Occipital lobe (tissue), 2 donors: ENCODE measurements around the gene ZNF670. TPM values are rescaled to one million over a fixed set of nuclear protein-coding genes. Genes with fewer than 3 reads are reported as not detected.

Source experiments
- DNase-seq: peaks from one replicate; lab custom pipeline; 2025; lab: John Stamatoyannopoulos, UW
- total RNA-seq: library from RNA; depleted of rRNA; stranded (reverse); fragments of >200 nt; gene quantifications from one replicate; pipeline ENCODE4 v1.2.3, GENCODE V29; 2014

The ZNF670 gene
- total RNA-seq, 1 donor from 2014 or later: 24.8 TPM

DNA sequence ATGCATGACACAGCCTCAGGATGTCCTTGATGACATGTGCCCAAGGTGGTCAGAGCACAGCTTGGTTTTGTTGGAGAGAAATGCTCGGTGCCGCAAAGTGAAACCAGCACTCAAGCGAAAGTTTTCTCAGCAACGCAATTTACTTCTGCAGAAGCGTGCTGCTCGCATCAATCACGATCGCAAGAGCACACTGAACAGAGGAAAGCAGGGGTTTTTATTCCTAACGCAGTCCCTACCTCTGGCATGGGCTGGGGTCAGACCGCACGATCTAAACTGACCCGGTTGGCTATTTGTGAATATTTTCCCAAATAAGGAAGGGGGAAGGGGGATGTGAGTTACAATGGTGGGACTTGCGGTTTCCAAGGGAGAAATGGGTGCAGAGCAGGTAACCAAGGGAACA is 26.4 kb upstream of the ZNF670 start:
- no peak for DNase-seq

DNA sequence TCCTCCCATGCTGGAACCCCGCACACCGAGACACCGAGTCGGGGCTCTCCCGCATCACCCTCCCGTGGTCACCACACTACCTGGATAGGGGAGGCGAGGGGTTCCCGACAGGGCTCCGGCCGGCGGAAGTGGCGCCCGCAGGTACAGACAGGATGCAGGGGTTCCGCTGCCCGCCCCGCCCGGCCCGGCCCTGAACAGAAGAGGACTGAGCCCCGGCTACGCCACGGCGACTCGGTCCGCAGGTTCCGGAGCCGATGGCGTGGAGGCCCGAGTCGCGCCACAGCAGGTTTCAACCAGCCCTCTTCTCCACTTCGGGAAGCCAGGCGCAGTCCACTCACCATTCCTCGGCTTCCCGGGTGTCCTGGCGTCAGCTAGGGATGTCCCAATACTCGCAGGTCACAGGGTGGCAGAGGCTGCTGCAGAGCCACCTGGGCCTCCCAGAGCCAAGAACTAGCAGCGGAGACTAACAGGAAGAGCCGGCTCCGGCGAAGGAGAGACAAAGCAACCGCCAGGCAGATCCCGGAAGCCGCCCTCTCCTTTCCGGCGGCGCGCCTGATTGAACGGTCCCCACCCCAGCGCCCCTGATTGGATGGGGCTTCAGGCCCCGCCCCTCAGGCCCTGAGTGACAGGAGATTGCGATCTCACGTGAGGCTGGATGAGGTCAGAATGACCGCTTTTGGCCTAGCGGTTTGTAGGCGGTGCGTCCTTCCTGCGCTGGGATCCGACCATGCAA is 25.4 kb upstream of the ZNF670 start, which contains the start of gene ZNF669:
Gene ZNF669, minus strand, starts transcription at position 498 of the 733 bp plus-strand sequence. Its CDS starts 157 bp downstream, at position 341.
- DNase-seq: peak; percentile 96

DNA sequence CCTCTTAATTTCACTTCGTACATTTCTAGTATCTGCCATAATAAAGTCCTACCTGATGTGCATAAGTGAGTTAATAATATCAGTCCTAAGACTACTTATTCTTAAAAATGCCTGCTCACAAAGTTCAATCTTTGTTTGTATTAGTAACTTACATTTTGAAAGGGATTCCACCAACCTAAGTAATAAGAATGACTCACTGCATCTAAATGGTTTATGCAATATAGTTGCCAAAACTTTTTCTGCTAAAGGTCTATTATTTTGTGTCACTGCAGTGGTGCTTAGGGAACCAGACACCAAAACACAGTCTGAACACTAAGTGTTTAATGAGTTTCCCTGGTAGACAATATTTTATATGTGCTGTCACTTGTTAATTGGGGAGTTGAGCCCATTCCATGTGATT is 23.8 kb upstream of the ZNF670 start:
- DNase-seq: no peak

DNA sequence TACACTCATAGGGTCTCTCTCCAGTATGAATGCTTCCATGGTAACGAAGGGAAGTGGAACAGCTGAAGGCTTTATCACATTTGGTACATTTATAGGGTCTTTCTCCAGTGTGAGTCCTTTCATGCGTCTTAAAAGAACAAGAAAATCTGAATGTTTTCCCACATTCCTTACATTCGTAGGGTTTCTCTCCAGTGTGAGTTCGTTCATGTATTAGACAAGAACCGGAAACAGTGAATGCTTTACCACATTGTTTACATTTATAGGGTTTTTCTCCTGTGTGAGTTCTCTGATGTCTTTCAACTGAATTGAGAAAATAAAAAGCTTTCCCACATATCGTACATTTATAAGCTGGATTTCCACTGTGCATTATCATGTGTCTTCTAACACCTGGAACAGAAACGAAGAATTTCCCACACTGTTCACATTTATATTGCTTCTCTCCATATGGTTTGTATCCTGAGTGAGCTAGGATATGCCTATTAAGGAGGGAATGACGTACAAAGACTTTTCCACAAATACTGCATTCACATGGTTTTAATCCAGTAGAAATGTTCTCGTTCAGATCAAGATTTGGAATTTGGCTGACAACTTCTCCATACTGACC is 22.2 kb upstream of the ZNF670 start:
- no peak for DNase-seq

DNA sequence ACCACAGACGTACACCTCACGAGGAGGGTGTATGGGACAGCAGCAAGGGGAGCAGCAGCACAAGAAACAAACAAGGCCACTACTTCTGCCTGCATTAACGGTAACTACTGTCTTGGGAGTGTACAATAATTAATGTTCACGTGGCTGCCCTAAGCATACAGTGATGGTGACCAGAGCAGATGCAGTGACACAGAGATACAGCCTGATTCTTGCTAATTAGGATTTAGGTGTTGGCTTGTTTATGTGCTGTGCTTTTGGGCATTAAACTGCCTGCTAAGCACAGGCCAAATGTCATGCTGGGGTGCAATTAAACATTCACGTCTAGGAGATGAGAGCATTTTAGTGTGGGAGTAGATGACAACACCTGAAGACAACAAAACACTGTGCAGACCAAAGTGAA is 18.3 kb upstream of the ZNF670 start:
- DNase-seq: no peak

DNA sequence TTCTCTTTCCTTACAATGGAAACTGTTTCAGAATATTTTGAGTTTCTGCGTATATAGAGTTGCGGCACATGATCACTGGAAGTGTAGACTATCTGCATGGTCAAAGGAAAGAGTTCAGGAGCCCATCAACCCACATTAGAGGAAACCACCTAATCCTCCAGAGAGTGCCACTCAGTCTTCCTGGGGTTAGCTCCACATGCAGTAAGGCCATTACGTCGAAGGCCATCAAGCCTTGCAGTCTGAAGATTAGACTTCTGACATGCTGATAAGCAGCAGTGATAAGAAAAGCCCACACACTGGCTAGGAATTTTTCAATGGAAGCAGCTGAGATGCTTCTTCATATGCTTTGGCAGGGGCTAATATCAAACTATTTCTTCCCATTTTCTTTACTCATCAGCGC is 17.9 kb upstream of the ZNF670 start:
- no peak for DNase-seq

DNA sequence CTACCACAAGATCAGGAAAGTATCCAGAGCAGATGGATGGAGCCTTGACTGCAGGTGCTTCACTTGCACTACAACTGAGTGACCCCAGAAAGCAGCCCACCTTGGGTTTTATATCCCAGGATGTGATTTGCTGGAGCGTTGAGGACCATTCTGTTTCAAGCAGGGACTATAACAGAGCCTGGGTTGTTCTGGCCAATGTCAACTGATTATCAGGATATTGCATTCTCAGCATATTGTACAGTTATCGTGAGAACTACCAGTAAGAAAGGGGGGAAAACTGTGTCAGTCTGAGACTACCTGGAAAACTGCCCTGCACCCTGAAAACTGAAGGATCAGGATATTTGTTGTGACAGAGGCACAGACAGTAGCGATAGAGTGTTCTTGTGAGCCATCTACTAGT is 17.5 kb upstream of the ZNF670 start:
- no peak for DNase-seq

DNA sequence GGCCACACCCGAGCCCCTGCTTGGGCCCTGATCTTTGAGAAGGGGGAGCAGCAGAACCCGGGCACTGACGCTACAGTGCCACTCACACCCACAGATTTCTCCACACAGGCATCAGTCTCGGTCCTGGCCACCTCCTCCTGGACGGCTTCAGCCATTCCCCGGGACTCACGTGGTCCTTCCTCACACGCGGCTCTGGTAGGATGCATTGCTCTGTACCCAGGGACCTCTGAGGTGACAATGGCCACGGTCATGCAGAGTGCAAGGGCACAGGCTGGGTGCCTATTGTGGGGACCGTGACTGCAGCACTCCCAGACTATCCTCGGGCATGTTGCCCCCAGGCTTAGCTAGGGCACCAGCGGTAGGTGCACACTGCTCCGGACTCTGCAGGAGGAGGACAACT is 11.8 kb upstream of the ZNF670 start:
- no peak for DNase-seq

DNA sequence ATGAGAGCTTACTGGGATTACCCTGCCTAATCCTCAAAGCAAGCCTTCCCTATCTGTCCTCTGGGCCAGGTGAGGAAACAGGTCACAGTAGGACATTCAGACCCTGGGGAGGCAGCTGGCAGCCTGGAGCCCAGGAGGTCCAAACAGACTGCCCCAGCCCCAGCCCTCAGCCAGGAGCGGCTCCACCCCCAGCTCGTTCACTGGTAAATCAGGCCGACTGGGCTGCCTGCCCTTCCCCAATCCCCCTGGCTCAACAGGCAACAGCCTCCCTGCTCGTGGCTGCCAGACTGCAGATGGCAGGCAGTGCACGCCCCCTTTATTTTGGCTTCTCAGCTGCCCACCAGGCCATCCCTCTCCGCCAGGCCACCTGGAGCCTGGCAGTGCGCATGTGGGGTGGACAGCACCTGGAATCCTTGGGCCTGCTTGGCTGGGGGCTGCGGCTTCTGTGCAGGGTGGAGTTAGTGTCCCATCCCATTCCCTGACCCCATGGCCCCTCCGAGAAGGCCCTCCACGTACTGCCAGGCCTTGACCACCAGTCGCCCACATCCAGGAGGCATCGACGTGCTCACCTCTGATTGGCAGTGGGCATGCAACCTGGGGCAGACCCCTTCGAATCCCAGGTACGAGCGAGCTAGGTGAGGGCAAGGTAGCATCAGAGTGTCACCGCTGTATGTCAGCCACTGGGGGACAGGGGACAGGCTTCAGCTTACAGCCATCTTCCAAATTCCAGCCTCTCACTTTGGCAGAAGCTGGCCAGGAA is 11.2 kb upstream of the ZNF670 start:
- no peak for DNase-seq

DNA sequence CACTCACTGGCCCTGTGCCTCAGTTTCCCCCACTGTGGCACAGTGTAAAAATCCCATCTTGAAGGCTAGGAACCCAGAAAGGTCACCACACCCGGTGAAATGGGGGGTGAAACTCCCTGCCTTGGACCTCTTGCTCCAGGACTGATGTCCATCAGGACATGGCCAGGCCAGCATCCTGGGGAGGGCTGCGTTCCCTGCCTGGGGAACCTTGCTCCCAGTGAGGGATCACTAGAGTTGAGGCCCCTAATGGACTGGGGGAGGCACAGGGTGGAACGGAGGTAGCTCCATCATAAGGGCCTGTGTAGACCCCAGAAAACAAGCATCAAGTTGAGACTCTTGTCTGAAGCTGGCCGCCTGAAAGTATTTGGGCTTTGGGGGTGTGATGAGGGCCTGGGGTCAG is 10.4 kb upstream of the ZNF670 start:
- DNase-seq: no peak

DNA sequence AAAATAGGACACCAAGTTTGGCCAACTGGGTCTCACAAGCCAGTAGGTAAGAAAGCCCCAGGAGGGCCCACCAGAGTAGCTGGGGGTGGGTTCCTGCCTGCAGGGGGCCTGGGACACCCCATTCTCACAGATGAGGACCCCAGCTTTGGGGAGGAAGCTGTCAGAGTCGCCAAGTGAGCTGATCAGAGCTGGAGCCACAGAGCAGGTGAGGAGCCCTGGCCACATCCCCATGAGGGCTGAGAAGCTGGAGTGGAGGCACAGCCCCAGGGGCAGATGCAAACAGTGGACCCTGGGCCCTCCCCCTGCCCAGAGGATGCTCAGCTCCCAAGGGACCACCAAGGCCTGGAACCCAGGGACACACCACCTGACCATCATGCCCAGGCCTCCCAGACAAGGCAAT is 8.6 kb upstream of the ZNF670 start:
- DNase-seq: no peak

DNA sequence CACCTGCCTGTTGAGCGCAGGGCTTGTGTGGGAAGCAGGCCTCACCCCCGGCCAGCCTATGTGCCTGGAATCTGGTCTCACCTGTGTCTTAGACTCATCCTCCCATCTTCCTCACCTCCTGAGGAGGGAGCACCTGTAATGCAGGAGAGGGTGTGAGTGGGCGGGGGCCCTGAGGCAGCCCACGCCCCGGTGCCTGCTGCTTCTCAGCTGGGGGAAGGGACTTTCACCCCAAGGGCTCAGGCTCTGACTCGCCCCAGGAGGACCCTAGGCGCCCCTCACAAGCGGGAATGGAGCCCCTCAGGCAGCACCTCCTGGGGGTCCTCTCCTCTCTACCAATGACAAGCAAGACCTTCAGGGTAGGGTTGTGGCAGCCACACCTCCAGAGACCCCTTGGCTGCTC is 6.7 kb upstream of the ZNF670 start:
- no peak for DNase-seq

DNA sequence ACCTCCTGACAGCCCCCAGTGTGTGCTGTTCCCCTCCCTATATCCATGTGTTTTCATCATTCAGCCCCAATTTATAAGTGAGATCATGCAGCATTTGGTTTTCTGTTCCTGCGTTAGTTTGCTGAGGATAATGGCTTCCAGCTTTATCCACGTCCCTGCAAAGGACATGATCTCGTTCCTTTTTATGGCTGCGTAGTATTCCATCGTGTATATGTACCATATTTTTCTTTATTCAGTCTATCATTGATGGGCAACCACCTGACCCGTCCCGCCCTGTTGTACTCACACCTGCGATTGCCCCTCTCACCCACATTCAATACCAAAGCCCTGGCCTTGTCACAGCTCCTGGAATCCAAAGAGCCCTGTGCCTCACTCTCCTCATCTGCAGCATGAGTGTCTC is 6.2 kb upstream of the ZNF670 start:
- no peak for DNase-seq

DNA sequence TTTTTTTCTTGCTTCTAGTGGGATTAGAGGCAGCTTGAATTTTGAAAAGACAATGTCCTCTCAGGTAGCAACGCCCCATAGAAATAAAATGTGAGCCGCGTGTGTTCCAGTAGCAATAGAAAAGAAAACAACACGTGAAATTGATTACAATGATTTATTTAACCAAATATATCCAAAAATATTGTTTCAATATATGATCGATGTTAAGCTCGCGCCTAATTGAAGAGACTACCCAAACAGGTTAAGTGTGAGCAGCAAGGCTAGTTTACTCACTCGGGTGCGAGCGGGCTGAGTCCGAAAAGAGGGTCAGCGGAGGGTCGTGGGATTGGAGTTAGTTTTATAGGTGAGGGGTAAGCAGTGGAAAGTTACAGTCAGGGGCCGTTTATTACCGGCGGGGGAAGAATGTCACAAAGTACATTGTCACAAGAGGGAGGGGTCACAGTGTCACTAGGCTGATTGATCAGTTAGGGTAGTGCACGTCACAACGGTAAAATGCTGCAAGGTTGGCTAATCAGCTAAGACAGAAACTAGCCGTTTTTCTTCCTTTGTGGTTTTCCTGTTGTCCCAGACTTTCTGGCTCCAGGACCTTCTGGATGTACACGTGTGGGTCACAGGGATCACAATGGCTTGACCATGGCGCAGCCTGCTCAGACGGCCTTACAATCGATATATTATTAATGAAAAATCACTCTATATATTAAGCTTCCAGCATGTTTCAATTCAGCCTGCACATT is 697 bp upstream of the ZNF670 start:
- DNase-seq: no peak

DNA sequence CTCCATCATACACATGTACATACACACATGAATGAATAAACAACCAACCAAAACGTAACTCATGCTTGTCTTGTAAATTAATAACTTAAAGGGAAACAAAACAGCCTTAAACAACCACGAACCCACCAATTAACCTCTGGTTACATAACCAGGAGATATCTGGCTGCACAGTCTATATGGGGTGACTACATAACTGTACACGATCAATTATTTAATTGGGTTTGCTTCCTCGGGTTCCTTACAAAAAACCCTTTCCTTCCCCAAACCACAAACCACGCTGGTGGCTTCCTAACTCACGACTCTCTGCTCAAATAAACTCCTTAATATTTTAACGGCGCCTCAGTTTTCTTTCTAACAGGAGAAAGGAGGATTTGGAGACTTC is 744 bp downstream of the ZNF670 start:
- no peak for DNase-seq

DNA sequence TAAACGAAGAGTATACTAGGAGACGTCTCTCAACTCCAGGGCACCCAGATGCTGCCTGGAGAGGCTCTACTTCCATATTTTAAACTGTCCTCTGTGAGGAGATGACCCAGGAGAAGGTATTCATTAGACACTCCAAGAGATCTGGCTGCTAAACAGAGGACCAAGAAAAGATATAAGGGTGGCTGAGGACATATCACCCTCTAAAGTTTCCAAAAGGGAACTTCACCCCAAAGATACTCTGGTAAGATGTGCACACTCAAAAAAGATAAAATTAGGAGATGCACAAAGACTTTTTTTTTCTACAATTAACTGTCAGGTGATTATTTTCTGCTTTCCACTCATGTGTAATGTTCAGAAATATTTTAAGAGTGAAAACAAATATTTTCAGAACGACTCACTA is 1.4 kb downstream of the ZNF670 start:
- no peak for DNase-seq

DNA sequence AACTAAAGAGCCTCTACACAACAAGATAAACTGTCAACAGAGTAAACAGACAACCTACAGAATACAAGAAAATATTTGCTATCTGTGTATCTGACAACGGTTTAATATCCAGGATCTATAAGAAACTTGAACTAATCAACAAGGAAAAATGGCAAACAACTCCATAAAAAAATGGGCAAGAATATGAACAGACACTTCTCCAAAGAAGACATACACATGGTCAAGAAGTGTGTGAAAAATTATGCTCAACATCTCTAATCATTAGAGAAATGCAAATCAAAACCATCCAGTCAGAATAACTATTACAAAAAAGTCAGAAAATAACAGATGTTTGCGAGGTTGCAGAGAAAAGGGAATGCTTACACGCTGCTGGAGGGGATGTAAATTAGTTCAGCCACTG is 8.0 kb downstream of the ZNF670 start:
- DNase-seq: no peak

DNA sequence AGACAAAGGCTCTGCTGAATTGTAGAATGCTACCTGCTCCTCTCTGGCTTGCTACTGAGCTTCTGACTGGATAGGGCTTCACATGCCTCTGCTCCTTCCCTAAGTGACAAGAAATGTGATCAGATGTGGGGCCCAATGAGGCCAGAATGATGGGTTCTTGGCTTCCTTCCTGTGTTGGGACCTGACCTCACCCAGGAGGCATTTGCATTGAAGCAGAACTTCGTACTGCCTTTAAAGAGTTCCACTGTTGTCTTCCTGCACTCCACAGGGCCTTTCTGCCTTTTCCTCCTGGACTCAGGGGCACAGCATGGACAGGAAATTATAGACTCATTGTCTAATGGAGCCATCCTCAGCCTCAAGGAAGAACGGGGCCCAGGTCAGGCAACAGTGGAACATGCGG is 14.3 kb downstream of the ZNF670 start:
- DNase-seq: no peak

DNA sequence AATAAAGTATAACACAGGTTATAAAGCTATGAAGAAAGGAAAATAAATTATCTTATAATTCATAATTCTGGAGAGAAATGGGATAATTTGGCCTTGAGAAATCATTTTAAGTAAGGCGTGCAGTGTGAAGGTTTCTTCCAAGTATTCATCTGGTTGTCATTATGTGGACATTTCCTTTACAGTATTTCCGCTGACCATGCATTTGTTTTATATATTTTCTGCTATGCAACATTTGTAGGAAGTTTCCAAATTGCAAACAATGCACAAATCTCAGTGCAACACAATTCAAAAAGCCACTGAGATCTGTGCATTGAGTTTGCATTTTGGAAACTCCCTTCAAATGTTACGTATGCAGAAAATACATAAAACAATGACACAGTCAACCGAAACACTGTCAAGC is 17.8 kb downstream of the ZNF670 start:
- no peak for DNase-seq

DNA sequence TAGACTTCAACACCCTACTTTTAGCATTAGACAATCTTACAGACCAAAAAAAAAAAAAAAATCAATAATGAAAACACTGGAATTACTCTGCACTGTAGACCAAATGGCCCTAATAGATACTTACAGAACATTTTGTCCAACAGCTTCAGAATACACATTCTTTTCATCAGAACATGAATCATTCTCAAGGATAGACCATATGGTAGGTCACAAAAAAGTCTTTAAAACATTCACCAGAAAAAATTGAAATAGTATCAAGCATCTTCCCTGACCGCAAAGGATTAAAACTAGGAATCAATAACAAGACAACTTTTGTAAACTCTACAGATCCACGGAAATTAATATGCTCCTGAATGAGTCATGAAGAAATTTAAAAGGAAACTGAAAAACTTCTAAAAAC is 22.5 kb downstream of the ZNF670 start:
- DNase-seq: no peak

DNA sequence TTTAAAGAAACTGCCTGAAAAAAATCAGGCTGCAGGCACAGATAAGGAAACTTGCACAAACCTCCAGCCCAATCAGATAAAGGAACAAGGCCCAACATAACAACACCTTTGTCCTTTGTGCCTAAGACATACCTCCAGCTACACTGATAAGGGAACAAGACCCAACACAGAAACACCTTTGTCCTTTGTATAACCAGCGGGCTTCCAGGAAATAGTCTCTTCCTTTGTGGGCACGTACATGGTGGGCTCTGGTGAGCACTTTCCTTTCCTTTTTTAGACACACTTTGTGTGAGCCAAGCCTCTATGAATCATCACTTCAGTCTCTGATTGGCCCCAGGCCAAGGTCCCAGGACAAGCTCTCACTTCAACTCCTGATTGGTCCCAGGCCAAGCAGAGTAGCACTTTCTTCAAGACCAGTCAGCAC is 23.6 kb downstream of the ZNF670 start:
- DNase-seq: no peak

DNA sequence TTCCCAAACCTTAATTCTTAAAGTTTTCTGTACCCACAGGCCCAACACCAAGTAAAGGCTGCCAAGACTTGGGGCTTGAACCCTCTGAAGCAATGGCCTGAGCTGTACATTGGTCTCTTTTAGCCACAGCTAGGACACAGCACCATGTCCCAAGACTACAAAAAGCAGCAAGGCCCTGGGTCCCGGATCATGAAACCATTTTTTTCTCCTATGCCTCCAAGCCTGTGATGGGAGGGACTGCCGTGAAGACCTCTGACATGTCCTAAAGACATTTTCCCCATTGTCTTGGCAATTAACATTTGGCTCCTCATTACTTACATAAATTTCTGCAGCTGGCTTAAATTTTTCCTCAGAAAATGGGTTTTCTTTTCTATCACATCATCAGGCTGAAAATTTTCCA is 30.9 kb downstream of the ZNF670 start:
- DNase-seq: no peak
